CD4-positive, alpha-beta T cell treated with Interleukin-4 for 1 hour (primary cell): ENCODE measurements around the gene GALNT9.

ENCODE experiments used
- DNase-seq, 2 donors: peaks; one replicate each; pipeline ENCODE4 v3.0.0-alpha.2; 2020 to 2022

Gene GALNT9

DNA sequence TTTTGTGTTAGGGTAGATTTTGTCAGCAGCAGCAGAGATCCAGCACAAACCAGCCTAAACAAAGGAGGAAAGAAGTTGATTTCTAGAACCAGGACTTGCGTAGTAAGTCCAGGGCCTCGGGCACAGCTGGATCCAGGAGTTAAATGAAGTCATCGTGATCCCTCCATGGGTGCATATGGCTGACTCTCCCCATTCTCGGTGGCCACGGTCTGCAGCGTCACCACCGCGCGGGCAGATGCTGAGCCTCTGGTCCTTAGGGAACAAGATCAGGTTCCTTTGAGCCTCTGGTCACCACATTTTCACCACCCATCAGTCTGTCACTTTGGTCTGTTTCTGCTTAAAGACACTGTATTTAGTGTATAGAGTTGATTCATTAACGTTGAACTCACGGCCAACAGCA lies 14.8 kb upstream of the GALNT9 start:
- no peak for DNase-seq

DNA sequence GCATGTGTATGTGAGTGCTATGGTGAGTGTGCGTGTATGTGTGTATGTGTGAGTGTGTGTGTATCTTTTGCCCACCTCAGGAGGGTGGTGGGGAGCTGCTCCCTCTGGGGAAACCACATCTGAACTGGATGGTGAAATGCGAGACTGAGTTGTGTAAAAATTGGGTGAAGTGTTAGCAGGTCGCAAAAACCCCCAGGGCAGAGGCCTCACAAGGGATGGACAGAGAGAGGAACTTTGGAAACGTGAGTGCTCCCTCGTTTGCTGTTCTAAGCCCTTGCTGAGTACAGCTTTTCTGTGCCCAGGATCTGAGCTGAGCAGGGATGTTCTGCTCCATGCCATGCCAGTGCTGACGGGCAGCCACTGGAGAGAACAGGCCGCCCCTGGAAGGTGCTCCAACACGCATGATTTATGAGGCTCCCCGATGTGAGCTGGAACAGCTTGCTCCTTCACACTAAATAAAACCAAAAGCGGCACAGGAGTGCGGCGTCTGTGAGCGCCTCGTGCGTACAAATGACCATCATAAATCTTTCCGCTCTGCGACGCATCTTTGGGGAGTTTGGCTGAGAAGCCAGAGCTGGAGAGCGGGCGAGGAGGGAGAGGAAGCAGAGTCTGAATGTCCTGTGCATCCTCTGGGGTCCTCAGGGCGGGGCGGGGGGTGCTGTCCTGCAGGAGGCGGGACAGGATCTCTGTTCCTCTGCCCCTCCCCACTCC lies 14.1 kb upstream of the GALNT9 start:
- DNase-seq: no peak

DNA sequence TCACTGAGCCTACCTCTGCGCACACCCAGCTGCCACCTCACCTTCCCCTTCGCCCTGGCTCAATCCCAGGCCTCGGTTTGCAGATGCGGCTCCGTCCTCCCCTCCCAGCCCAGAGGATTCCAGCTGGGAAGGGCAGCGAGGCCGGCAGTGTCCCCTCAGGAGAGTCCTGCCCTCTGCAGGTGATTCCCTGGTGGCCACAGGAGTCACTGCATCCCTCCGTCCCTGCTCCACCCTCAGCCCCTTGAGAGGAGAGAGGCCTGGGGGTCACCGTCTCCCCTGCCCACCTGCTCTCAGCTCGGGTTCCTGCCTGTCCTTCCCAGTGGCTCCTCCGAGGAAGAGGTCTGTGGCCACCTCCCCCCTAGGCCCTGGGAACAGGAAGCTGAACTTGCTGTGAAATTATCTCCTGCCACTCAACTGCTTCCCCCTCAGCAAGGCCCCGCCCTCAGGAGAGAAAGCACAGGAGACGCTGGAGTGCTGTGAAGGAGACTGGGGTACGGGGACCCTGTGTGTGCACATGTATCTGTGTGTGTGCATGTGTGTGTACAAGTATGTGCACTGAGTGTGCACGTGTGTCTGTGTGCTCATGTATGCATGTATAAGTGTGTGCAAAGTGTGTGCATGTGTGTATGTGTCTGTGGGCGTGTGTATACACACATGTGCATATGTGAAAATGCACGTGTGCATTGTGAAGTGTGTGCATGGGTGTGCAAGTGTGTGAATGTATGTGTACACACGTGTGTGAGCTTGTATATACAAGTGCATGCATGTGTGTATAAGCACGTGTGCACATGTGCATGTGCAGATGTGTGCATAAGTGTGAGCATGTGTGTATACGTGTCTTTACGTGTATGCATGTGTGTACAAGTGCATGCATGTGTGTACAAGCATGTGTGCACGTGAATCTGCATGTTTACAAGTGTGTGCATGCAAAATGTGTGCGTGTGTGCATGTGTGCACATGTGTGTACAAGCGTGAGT lies 13.2 kb upstream of the GALNT9 start:
- DNase-seq: no peak

DNA sequence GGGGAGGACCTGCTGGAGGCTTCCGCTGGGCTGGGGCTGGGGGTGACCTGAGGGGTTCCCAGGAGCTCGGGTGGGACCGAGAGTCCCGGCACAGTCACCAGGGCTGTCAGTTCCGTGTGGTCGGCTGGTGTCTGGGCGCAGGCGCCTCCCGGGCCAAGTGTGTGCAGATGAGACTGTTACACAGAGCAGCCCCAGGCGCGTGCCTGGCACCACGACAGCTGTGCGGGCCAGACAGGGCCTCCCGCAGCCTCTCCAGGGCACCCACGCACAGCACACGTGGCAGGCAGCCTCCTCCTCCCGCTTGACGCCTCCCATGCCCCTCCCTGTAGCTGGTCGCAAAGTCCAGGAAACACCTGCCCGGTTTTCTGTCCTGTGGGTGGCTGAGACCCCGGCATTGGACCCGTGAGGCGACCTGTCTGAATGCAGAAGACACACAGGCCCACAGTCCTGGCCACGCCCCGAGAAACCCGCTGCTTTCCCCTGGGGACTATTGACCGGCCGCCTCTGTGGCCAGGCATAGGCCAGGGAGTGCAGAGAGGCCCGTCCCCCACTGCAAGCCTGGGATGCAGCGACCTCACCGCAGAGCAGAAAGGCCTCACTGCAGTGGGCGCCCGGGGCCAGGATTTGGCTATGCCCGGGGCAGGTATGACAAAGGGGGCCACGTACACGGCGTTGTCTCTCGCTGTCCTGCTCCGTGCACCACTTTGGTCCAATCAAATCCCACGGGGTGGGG lies 12.1 kb upstream of the GALNT9 start:
- no peak for DNase-seq

DNA sequence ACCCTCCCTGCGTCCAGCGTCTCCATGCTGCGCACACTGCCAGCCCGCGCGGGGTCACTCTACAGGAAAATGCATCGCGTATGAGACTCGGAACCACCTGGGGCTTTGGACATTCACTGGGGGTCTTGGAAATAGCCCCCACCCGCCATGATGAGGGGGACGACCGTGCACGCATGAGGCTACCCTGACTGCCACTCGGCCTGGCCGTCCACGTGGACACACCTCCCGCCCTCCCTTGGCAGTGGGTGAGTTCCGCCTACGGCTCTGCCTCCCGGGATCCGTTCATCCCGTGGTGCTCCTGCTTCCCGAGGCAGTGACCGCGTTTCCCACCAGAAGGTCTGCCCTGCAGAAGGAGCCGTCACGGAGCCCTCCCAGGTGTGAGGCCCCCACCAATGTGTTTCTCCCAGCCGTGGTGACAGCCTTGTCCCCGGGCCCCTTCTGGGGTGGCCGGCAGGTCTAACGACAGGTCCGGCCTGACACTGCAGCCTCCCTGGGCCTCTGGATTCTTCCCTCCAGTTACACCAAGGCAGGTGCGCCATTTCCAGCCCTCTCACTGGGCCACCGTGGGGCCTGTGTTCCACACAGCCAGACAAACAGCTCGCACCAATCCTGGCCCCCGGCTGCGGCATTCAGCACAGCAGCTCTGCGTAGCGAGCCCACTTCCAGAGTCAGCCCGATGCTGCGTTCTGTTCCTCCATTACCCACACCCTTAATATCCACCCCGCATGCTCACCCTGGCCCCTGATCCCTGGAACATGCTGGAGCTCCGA lies 11.1 kb upstream of the GALNT9 start:
- no peak for DNase-seq

DNA sequence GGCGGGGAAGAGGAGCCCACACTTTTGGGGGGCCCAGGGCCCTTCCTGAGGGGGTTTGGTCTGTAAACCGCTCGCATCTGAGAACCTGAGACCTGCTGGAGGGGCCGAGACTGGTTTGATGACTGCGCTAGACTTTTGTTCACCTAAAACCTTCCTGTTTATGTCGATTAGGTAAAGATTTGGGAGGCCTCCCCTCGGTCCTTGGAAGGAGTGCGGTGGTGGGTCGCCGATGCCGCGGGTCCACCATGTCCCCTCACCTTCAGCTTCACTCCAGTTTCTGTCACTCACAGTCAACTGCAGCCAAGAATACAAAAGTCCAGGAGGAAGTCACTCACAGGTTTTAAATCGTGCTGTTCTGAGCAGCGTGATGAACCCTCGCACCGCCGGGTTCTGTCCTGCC lies 10.5 kb upstream of the GALNT9 start:
- DNase-seq: no peak

DNA sequence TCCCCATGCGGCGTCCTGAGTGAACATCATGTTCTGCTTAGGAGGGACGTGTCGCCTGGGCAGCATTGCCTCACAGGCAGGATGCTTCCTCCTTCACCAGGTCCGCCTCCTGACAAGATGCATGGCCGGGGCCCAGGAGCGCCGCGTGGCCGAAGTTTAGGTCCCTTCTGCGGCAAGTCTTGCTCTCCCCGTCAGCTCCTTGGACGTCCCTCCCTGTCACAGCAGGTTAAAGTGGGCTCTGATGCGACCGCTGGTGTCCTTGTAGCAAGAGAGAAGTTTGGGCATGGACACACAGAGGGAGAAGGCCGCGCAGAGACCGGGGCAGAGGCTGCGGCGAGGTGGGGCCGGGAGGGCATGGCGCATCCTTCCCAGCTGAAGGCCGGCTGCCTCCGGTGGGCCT lies 9.4 kb upstream of the GALNT9 start:
- no peak for DNase-seq

DNA sequence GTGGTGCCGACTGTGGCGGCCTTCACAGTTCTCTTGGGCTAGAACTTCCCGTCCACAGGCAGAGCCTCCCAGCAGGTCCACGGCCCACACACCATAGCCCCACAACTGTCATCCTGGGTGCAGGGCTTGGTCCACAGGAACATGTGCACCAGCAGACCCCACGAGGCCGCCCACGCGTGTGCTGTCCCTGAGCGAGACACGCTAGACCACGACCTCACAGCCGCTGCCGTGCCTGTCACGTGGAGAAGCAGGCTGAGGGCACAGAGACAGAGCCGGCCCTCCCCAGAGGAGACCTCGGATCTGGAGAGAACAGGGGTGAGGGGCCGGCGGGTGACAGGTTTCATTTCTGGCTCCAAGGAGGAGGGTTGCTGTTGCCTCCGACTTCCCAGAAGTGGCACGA lies 8.9 kb upstream of the GALNT9 start:
- DNase-seq: no peak

DNA sequence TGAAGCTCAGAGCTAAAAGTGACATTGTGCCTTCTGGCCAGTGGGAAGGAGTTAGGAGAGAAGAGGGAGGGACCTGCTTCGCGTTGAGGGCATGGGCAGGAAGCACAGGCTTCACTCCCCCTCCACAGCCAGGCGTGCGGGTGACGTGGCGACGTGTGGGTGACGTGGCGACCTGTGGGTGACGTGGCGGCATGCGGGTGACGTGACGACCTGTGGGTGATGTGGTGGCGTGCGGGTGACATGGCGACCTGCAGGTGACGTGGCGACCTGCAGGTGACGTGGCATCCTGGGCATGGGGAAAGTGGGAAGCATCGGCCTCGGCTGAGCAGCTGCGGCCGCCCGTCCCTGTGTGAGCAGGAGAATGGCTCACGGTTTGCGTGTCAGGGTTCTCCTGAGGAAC lies 8.2 kb upstream of the GALNT9 start:
- no peak for DNase-seq

DNA sequence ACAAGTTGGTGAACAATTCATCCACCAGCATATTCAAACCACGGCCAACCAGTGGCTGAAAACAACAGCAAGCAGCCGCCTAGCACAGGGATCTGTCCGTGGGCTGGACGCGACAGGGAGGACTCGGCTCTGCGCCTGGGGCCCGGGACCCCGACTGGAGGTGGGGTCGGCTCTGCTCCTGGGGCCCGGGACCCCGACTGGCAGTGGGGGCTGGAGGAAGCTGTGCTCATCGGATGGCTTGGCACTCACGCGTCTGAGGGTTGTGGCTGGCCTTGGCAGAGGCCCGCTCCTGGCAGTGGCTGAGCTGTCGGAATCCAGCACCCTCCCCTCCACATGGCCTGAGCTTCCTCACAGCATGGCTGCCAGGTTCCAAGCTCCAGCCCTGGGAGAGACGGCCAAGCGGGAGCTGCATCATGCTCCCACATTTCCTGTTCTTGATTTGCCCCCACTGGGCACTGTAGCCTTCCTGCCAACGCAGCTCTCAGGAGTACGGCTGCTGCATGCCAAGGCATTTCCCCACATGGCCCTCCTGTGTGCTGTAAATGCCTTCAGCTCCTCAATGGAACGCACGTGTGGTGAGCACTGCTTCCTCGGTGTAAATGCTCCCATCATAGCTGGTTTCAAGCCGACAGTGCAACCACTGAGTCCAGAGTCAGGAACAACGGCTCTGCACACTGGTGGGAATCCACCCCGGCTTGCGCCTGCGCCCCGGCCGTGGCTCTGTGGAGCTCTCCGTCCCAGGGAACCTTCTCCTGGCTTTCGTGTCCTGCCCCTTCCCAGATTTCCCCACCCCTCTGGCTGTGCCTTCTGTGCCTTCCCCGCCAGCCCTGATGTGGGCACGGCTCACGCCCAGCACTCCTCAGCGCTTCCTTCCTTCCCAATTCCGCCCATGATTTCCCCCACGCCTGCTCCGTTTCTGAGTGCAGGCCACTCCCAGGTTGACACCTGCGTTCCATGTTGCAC lies 7.3 kb upstream of the GALNT9 start:
- DNase-seq: no peak

DNA sequence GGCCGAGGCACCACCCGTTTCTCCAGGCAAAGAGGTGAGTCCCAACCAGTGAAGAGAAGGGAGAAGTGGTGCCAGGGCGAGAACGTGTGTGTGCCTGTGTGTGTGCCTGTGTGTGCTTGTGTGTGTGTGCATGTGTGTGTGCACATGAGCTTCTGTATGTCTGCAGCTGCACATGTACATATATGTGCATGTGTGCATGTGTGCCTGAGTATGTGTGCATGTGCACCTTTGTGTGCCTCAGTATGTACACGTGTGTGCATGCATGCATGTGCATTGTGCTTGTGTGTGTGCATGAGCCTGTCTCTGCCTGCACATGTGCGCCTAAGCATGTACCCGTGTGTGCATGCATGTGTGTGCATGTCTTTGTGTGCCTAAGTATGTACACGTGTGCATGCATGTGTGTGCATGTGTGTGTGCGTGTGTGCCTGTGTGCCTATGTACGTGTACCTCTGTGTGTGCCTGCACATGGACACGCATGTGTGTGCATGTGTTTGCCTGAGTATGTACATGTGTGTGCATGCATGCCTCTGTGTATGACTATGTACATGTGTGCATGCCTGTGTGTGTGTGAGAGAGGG lies 5.9 kb upstream of the GALNT9 start:
- DNase-seq: no peak

DNA sequence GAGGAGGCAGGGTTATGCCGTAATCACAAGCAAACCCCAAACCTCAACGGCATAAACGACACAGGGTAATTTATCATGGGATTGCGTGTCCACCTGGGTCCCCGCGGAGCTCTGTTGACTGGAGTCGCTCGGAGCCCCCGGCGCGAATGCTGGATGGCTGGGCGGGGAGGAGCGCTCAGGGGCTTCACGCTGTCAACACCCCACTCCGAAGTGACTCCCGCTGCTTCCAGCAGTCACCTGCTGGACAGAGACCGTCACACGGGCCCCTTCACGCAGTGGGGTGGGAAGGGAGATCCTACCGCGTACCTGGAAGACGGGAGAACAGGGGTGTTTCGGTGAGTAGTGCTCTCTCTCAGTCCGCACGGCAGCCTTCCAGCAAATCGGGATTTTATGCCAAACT lies 4.4 kb upstream of the GALNT9 start:
- DNase-seq: no peak

DNA sequence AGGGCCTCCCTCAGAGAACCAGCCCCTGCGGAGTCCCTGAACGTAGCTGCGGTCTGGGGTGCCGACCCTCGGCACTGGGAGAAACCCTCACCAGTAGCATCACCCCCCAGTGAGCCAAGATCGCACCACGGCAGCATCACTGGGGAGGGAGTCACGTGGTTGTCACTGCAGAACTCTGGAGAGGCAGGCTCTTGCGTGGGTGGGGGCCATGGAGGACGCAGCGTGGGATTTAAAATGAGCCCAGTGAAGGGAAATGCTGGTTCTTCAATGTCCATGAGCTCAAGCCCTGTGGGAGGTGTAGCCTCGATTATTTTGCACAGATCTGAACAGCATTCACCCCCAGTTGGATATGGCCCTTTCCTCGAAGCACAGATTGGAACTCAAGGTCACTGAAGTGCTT lies 3.9 kb upstream of the GALNT9 start:
- DNase-seq: no peak

DNA sequence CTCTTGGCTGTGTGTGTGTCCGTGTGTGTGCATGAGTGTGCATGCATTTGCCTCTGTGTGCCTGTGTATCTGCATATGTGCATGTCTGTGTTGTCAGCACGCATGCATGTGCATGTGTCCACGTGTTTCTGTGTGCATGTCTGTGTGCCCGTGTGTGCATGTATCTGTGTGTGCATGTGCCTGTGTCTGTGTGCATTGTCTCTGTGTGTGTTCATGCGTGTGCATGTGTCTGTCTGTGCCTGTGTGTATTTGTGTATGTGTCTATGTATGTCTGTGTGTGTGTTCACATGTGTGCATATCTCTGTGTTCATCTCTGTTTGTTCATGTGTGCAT lies 1.1 kb upstream of the GALNT9 start:
- DNase-seq: no peak

DNA sequence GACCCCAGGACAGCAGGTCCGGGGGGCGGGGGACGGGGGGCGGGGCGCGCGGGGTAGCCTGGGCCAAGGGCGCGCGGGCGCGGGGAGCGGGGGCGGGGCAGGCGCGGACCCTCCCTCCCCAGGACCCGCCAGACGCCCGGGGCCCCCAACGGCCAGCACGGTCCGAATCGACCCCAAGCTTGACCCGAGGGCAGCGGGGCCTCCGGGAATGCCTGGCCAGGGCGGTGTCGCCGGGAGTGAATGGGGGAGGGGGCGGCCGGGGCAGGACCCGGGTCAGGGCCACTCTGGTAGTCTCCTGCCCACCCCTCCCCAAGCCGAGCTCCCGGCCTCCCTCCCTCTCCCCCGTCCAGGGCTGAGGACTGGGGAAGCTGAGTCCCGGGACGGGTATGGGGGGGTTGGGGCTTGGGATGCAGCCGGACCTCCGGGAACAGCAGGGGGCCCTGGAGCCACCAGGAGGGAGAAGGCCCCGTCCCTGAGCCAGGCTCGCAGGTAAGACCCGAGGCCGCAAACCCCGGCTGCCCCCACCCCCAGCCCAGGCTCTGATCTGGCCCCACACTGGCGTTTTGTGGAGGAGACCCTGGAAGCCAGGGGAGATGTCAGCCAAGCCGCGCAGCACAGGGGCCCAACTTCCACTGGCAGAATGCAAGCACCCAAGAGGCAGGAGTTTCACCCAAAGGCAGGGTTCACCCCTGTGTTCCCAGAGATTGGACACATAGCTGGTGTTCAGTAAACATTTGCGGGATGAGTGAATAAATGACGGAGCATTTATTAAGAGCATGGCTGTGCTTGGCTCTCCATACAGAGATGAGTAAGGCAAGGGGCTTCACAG lies 545 bp upstream of the GALNT9 start:
- no peak for DNase-seq

DNA sequence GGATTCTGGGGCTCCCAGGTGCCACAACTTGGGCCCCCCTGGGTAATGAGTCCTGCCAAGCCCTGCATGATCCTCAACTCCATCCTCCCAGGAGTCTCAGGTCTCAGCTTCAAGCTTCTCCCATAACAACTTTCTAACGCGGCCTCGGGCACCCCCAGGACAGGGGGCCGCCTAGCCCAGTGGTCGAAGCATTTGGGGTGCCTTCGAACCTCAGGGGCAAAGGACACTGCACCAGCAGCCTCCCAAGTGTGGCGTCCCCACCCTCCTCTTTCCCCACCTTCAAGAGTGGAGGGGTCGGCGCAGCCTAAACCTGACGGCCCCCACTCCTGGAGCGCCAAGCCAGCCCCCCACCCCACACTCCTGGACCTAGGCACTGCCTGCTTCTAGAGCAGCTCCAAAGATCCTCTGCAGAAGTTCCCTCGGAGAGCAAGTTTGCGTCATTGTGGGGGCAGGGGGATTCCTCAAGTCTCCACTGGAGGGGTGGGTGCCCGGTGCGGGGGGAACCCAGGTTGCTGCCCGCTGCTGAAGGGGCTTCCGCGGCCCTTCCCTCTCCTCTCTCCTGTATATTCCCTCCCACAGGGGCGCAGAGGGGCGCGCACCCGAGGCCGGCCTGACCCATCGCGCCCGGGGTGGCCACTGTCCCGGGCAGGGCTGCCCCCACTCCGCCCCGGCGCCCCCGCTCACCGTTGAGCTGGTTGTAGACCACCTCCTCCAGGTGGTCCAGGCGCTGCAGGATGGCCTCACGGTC lies 933 bp downstream of the GALNT9 start:
- DNase-seq: no peak

DNA sequence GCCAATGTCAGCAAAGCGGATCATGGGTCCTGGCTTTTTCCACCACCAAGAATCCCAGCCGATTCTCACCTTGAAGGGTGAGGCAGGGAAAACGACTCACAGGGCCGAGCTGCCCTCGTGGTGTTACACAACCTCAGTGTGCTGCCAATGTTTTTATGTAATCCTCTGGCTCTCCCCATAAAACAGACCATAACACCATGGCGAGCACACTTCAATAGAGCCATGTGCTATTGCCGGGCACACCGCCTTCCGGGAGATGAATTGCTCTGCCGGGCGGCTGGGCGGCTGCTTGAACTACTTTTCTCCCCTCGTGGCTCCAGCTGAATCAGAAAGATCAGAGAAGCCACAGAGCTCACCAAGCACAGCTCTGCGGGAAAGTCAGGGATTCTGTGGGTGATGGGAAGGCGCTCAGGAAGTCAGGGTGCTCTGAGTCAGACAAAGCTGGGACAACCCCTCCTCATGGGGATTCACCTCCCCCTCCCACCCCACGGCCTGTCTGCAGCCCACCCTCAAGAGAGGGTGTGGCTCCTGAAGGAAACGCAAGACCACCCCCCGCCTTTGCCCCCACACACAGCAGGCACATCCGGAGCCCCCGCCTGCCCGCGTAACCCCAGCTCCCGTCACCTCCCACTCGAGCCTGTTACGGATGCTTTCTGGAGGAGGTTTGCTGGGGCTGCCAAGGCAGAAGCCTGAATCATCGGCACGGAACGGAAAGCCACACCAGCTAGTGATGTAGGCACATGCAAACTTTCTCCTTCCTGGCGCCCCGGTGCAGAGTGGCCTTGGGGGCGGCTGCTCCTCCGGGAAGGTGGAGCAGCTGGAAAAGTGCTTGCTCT lies 1.8 kb downstream of the GALNT9 start:
- DNase-seq: no peak

DNA sequence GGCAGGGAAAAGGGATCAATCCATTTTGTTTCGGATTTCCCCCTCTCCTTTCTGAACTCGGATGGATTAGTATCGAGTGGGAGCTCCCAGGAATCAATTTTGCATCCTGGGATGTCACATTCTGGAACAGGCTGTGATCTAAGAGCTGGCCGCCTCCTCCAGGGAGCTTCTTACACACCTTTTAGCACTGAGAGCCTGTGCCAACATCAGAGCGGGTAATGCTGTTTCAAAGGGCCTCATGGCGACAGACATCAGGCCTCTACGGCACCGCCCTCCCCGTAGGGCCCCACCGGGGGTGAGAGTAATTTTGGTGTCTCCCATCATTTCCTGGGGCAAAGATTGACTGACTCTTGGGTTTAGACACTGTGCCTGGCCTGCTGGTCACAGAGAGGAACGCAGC lies 2.7 kb downstream of the GALNT9 start:
- no peak for DNase-seq

DNA sequence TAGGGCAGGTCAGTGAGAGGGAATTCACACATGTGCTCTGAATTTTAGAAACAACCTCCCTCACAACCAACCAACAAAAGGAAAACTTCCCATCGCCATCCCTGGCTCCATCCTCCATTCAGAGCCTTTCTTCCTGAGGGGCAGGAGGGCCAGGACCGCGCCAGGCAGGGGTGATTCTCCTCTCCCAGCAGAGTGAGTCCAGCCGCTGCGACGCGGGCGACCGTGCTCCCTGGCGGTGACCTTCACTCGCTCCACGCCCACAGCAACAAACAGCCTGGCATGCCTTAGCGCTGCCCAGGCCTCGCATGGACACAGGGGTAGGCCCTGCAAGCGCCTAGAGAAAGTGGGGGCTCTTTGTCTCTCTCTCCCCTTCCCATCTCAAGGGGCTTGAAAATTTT lies 3.7 kb downstream of the GALNT9 start:
- DNase-seq: no peak
